ENCODE data around the gene ZNF609.
"Not testable (repeated sequence)": the region's sequence is repeated elsewhere in the genome, so short reads cannot be mapped to it uniquely, and the experiment has no call there.

The ZNF609 gene

DNA sequence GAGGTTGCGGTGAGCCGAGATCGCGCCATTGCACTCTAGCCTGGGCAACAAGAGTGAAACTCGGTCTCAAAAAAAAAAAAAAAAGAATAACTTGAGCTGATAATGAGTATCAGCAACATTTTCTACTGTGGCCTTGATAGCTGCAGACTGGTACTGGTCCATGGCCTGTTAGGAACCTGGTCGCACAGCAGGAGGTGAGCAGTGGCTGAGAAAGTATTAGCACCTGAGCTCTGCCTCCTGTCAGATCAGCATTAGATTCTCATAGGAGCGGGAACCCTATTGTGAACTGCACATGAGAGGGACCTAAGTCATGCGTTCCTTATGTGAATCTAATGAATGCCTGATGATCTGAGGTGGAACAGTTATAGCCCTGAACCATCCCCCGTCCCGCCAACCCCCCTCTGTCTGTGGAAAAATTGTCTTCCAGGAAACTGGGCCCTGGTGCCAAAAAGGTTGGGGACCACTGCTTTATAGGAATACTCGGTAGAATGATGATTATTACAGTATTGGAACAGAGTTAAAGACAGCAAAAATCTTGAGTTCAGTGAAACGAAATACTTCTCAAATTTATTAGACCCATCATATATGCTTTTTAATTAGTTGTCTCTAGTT lies 126.0 kb downstream of the ZNF609 start:
- Histone ChIP-seq H3K4me1 (ENCODE audit: control insufficient read depth, insufficient read depth, low read length) (peaks cover 3% of the 10 kb centered on the region), H3K9ac (ENCODE audit: low read length) (no peak overlapping the region), H3K36me3 (ENCODE audit: control insufficient read depth, insufficient read depth, low read length) (no peaks in the 10 kb centered on the region), H3K27me3 (ENCODE audit: control insufficient read depth, insufficient read depth, low read length) (no peaks in the 10 kb centered on the region), H3K9me3 (ENCODE audit: control insufficient read depth, low read length) (no peaks in the 10 kb centered on the region), H3K4me3 (ENCODE audit: low read length) (no peak overlapping the region)

DNA sequence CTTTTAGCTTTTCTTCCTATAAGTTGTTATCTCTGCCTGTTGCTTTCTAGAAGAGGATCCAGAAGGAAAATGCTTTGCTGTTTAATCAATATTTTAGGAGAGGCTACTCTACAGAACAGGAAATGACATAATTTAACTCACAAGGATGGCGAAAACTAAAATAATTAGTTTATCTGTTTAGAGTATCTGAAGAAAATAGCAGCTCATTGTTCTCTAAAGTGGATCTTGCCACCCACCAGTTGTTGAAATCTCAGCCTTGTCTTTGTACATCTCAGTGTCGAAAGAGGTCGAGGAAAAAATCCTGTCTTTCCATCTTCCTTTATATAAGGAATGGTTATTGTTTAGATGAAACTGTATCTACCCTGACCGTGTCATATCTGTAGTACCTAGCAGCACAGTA lies 126.6 kb downstream of the ZNF609 start:
- H3K9me3 ChIP-seq (ENCODE audit: control insufficient read depth, low read length) = no peaks in the 10 kb centered on the region
- no peak overlapping the region for H3K4me3 ChIP-seq (ENCODE audit: low read length)
- no peaks in the 10 kb centered on the region for H3K27me3 ChIP-seq (ENCODE audit: control insufficient read depth, insufficient read depth, low read length)
- no peaks in the 10 kb centered on the region for H3K36me3 ChIP-seq (ENCODE audit: control insufficient read depth, insufficient read depth, low read length)
- no peak overlapping the region for H3K9ac ChIP-seq (ENCODE audit: low read length)
- peaks cover 3% of the 10 kb centered on the region for H3K4me1 ChIP-seq (ENCODE audit: control insufficient read depth, insufficient read depth, low read length)

DNA sequence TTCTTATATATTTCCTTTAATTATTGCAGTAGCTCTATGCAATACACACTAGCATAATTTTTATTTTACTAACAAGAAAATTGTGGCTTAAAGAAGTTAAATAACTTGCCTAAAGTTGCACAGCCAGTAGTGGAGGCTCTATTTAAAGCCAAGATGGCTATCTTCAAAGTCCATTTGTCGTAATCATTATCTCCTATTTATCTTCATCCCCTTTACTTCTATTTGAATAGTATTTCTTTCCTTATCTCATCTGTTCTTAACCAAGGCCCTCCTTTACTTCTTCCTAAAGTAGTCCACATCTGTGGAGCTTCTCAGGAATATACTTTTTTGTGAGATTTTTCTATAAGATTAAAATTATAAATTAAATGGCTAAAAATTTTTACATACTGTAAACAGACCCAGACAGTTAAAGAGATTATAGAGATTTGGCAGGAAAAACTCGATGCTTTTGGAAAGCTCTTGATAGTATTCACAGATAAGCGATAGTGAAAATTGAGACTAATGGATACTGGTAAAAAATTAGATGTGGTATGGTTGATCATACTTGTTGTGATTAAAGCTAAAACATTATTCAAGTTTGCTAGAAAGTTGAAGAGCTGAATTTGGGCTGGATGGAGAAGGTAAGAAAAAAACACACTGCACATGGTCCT lies 129.2 kb downstream of the ZNF609 start:
- no peak overlapping the region for H3K4me3 ChIP-seq (ENCODE audit: low read length)
- peaks cover 13% of the 10 kb centered on the region for H3K4me1 ChIP-seq (ENCODE audit: control insufficient read depth, insufficient read depth, low read length)
- no peaks in the 10 kb centered on the region for H3K9me3 ChIP-seq (ENCODE audit: control insufficient read depth, low read length)
- H3K36me3 ChIP-seq (ENCODE audit: control insufficient read depth, insufficient read depth, low read length) = no peaks in the 10 kb centered on the region
- H3K27me3 ChIP-seq (ENCODE audit: control insufficient read depth, insufficient read depth, low read length) = no peaks in the 10 kb centered on the region
- no peak overlapping the region for H3K9ac ChIP-seq (ENCODE audit: low read length)

DNA sequence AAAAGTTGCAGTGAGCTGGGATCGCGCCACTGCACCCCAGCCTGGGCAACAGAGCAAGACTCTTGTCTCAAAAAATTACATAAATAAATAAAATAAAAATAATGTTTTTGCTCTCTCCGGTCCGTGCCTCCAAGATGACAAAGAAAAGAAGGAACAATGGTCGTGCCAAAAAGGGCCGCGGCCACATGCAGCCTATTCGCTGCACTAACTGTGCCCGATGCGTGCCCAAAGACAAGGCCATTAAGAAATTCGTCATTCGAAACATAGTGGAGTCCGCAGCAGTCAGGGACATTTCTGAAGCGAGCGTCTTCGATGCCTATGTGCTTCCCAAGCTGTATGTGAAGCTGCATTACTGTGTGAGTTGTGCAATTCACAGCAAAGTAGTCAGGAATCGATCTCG lies 132.5 kb downstream of the ZNF609 start:
- H3K4me1 ChIP-seq (ENCODE audit: control insufficient read depth, insufficient read depth, low read length) = peaks cover 22% of the 10 kb centered on the region
- not testable (repeated sequence) for H3K36me3 ChIP-seq (ENCODE audit: control insufficient read depth, insufficient read depth, low read length); H3K27me3 ChIP-seq (ENCODE audit: control insufficient read depth, insufficient read depth, low read length); H3K9ac ChIP-seq (ENCODE audit: low read length); H3K9me3 ChIP-seq (ENCODE audit: control insufficient read depth, low read length); H3K4me3 ChIP-seq (ENCODE audit: low read length)

DNA sequence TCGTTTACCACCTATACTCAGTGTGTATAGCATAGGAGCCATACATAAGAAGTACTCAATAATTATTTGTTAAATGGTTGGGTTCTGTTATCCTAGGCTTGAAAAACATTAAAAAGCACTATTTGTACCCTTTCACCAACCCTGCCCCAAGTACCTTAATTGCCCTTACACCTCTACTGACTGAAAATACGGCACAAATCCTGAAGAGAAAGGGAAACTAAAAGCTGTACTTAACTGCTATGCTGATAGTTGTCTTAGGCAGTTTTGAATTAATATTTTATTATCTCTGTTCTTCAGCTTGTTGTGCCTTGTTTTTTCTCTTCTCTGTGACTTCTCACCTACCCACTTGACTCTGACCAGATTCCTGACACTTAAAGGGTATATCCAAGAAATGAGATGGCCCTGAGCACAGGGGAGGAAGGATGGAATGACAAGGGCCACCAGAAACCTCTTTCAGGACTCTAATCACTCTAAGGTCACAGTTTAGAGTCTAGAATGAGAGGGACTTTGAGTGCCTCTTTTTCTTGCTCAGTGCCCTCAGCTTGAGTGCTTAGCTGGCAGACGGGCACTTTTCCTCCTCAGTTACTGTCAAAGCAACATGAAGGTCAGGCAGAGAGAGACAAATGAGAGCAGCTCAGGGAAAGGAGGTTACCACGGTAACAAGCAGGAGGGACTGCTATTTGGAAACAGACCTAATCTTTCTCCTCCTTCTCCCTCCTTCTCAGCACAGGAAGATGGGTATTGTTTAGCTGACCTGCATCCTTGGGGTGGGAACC lies 136.5 kb downstream of the ZNF609 start:
- H3K9me3 ChIP-seq (ENCODE audit: control insufficient read depth, low read length) = no peaks in the 10 kb centered on the region
- H3K36me3 ChIP-seq (ENCODE audit: control insufficient read depth, insufficient read depth, low read length) = no peaks in the 10 kb centered on the region
- no peaks in the 10 kb centered on the region for H3K27me3 ChIP-seq (ENCODE audit: control insufficient read depth, insufficient read depth, low read length)
- H3K4me3 ChIP-seq (ENCODE audit: low read length) = no peak overlapping the region
- H3K4me1 ChIP-seq (ENCODE audit: control insufficient read depth, insufficient read depth, low read length) = peaks cover 23% of the 10 kb centered on the region
- H3K9ac ChIP-seq (ENCODE audit: low read length) = peak overlapping the region; percentile 19

DNA sequence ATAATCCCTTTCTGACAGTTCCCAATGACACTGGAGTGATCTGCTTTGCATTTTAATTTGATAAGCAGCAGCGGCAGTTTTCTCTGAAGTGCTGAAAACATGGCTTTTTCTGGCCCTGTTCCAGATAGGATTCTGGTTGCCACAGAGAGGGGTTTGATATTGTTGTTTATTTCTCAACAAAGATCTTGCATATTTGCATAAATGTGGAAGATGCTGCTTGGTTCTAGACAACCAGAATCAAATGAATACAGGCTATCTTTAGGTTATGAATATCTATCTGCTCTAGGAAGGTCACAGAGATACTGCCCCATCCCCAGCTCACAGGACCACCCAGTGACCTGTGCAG lies 137.1 kb downstream of the ZNF609 start:
- Histone ChIP-seq H3K36me3 (ENCODE audit: control insufficient read depth, insufficient read depth, low read length) (no peaks in the 10 kb centered on the region), H3K4me3 (ENCODE audit: low read length) (no peak overlapping the region), H3K27me3 (ENCODE audit: control insufficient read depth, insufficient read depth, low read length) (no peaks in the 10 kb centered on the region), H3K9me3 (ENCODE audit: control insufficient read depth, low read length) (no peaks in the 10 kb centered on the region), H3K9ac (ENCODE audit: low read length) (no peak overlapping the region), H3K4me1 (ENCODE audit: control insufficient read depth, insufficient read depth, low read length) (peaks cover 23% of the 10 kb centered on the region)

DNA sequence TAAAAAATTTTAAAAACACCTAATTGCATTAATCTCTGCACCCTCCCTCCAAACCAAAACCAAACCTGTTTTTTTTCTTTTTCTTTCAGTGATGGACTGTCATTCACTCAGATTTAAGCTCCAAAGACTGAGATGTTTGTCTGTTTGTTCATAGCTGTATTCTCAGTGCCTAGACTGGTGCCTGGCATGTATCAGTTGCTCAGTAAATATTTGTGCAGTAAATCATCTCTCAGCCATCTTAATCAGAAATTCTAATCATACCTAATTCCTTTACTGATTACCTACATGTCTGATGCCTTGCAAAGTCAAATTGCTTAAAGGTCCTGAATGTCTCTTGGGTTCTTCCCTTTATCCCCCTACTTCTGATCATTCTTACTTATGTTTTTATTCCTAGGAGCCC lies 138.8 kb downstream of the ZNF609 start:
- Histone ChIP-seq H3K4me1 (ENCODE audit: control insufficient read depth, insufficient read depth, low read length) (peaks cover 14% of the 10 kb centered on the region), H3K27me3 (ENCODE audit: control insufficient read depth, insufficient read depth, low read length) (no peaks in the 10 kb centered on the region), H3K36me3 (ENCODE audit: control insufficient read depth, insufficient read depth, low read length) (no peaks in the 10 kb centered on the region), H3K9me3 (ENCODE audit: control insufficient read depth, low read length) (no peaks in the 10 kb centered on the region), H3K4me3 (ENCODE audit: low read length) (no peak overlapping the region), H3K9ac (ENCODE audit: low read length) (no peak overlapping the region)

DNA sequence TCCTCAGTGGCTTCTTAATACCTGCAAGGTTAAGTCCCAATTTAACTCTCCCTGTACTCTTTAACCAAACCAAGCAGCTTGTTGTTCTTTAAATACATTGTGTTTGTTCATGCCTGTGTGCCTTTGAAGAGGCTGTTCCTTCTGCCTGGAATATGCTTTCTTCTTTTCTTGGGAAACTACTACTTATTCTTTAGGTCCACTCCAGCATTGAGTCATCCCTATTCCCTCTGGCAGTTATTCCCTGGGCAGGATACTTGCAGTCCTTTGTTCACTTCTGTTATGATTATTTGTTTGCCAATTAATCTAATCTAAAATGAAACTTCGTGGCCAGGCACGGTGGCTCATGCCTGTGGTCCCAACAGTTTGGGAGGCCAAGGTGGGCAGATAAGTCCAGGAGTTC lies 139.3 kb downstream of the ZNF609 start:
- Histone ChIP-seq H3K4me1 (ENCODE audit: control insufficient read depth, insufficient read depth, low read length) (peaks cover 13% of the 10 kb centered on the region), H3K36me3 (ENCODE audit: control insufficient read depth, insufficient read depth, low read length) (no peaks in the 10 kb centered on the region), H3K4me3 (ENCODE audit: low read length) (no peak overlapping the region), H3K27me3 (ENCODE audit: control insufficient read depth, insufficient read depth, low read length) (no peaks in the 10 kb centered on the region), H3K9ac (ENCODE audit: low read length) (no peak overlapping the region), H3K9me3 (ENCODE audit: control insufficient read depth, low read length) (no peaks in the 10 kb centered on the region)

DNA sequence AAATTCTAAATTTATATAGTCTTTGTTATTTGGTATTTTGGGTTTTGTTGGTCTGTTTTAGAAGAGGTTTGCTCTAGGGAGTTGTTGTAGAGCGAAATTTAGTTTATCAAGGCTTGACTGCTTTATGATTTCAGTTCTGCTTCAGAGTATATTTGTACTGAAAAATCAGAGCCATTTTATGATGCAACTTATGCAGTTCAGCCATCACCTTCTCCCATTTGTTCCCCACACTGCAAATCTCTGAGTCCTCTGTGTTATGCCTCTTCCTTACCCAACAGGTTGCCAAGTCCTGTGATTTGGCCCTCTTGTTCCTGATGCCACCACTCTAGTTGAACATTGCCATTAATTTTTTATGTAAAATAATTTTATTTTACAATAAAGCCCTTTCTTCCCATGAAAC lies 140.4 kb downstream of the ZNF609 start:
- H3K4me1 ChIP-seq (ENCODE audit: control insufficient read depth, insufficient read depth, low read length) = peaks cover 13% of the 10 kb centered on the region
- no peaks in the 10 kb centered on the region for H3K36me3 ChIP-seq (ENCODE audit: control insufficient read depth, insufficient read depth, low read length)
- H3K4me3 ChIP-seq (ENCODE audit: low read length) = no peak overlapping the region
- no peaks in the 10 kb centered on the region for H3K27me3 ChIP-seq (ENCODE audit: control insufficient read depth, insufficient read depth, low read length)
- H3K9ac ChIP-seq (ENCODE audit: low read length) = no peak overlapping the region
- H3K9me3 ChIP-seq (ENCODE audit: control insufficient read depth, low read length) = no peaks in the 10 kb centered on the region

DNA sequence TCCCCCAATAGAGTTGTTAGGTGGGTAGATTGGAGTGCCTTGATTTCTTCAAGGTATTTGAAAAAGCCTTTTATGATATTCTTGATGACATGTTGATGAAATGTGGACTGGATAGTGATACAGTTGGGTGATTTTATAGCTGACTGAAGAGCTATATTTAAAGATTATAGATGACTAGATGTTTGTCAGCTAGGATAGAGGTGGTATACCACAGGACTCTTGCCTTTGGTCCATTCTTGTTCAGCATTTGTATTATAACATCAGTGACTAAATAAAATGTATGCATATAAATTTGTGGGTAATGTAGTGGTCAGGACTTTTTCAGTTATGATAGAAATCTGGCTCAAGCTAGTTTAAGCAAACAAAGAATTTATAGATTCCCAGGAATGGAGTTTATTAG lies 143.9 kb downstream of the ZNF609 start:
- Histone ChIP-seq H3K4me1 (ENCODE audit: control insufficient read depth, insufficient read depth, low read length) (peaks cover 3% of the 10 kb centered on the region), H3K9ac (ENCODE audit: low read length) (no peak overlapping the region), H3K27me3 (ENCODE audit: control insufficient read depth, insufficient read depth, low read length) (no peaks in the 10 kb centered on the region), H3K4me3 (ENCODE audit: low read length) (no peak overlapping the region), H3K9me3 (ENCODE audit: control insufficient read depth, low read length) (no peaks in the 10 kb centered on the region), H3K36me3 (ENCODE audit: control insufficient read depth, insufficient read depth, low read length) (no peaks in the 10 kb centered on the region)

DNA sequence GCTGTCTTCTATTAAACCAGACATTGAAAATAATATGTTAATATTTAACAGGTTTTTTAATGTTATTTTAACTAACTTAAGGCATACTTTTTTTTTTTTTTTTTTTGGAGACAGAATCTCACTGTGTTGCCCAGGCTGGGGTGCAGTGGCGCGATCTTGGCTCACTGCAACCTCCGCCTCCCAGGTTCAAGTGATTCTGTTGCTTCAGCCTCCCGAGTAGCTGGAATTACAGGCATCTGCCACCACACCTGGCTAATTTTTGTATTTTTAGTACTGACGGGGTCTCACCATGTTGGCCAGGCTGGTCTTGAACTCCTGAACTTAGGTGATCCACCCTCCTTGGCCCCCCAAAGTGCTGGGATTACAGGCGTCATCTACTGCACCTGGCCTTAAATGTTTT lies 147.0 kb downstream of the ZNF609 start:
- H3K27me3 ChIP-seq (ENCODE audit: control insufficient read depth, insufficient read depth, low read length); H3K9me3 ChIP-seq (ENCODE audit: control insufficient read depth, low read length); H3K4me3 ChIP-seq (ENCODE audit: low read length); H3K4me1 ChIP-seq (ENCODE audit: control insufficient read depth, insufficient read depth, low read length); H3K9ac ChIP-seq (ENCODE audit: low read length); H3K36me3 ChIP-seq (ENCODE audit: control insufficient read depth, insufficient read depth, low read length): not testable (repeated sequence)

DNA sequence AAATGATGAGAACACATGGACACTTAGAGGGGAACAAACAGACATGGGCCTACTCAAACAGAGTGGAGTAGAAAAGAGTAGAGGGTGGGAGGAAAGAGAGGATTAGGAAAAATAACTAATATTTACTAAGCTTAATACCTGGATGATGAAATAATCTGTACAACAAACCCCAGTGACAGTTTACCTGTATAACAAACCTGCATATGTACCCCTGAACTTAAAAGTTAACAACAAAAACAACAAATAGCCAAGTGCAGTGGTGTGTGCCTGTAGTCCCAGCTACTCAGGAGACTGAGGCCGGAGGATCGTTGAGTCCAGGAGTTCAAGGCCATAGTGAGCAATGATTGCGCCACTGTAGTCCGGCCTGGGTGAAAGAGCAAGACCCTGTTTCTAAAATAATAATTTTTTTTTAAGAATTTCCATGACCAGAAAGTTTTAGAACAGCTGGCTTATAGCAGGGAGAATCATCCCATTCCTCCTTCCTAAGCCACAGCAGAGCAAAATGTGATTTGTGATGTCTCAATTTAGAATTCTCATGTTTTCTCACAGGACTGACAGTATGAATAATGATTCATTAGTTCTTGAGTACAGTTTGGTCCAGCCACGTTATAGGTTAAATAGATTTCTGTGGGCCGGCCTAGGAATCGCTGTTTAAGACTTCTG lies 150.0 kb downstream of the ZNF609 start:
- H3K4me3 ChIP-seq (ENCODE audit: low read length) = no peak overlapping the region
- H3K4me1 ChIP-seq (ENCODE audit: control insufficient read depth, insufficient read depth, low read length) = peaks cover 7% of the 10 kb centered on the region
- H3K9ac ChIP-seq (ENCODE audit: low read length) = no peak overlapping the region
- no peaks in the 10 kb centered on the region for H3K9me3 ChIP-seq (ENCODE audit: control insufficient read depth, low read length)
- no peaks in the 10 kb centered on the region for H3K27me3 ChIP-seq (ENCODE audit: control insufficient read depth, insufficient read depth, low read length)
- H3K36me3 ChIP-seq (ENCODE audit: control insufficient read depth, insufficient read depth, low read length) = no peaks in the 10 kb centered on the region
